Transverse colon (tissue), 4 donors: Measurements from ENCODE around the gene SMARCAL1. TPM values are rescaled to one million over a fixed set of nuclear protein-coding genes. Genes with fewer than 3 reads are reported as not detected.

ENCODE experiments used
- DNase-seq: peaks from one replicate; pipeline ENCODE4 v3.0.0-alpha.2; 2019
- H3K27ac ChIP-seq, 4 donors: fragments of 200-600 bp; sonication (generic); 2 replicates each; pipeline ENCODE4 v1.5.1; 2016 to 2018; ENCODE audit warnings: inconsistent platforms in 4 of 4
- H3K27me3 ChIP-seq: fragments of 200-600 bp; sonication (generic); 2 replicates; pipeline ENCODE4 v1.5.1; 2017; ENCODE audit warnings: inconsistent platforms
- H3K36me3 ChIP-seq, 4 donors: fragments of 200-600 bp; sonication (generic); 2 replicates each; pipeline ENCODE4 v1.5.1; 2017 to 2019; ENCODE audit warnings: inconsistent platforms in 4 of 4
- H3K4me1 ChIP-seq, 4 donors: fragments of 200-600 bp; sonication (generic); 2 replicates each; pipeline ENCODE4 v1.5.1; 2017 to 2020; ENCODE audit warnings: inconsistent platforms in 4 of 4
- H3K4me3 ChIP-seq, 4 donors: fragments of 200-600 bp; sonication (generic); 1 replicate in 1 of 4; 2 replicates in 3 of 4; pipeline versions ENCODE4 v1.5.1 to v1.6.1; 2017 to 2019; ENCODE audit warnings: inconsistent platforms in 4 of 4
- H3K9me3 ChIP-seq, 2 donors: fragments of 200-600 bp; sonication (generic); 2 replicates each; pipeline ENCODE4 v1.5.1; 2017 to 2019; ENCODE audit warnings: inconsistent platforms in 2 of 2
- CTCF ChIP-seq, 5 experiments: fragments of 200-600 bp in 3 of 5; fragments of 450-650 bp in 2 of 5; sonication (generic) in 3 of 5; IDR thresholded peaks; 1 replicate in 2 of 5; 2 replicates in 3 of 5; pipeline ENCODE4 v1.5.1; 2016 to 2017; ENCODE audit warnings: antibody characterized with exemption in 5 of 5, inconsistent platforms in 3 of 5, mild to moderate bottlenecking in 2 of 5, moderate library complexity in 1 of 5
- EP300 ChIP-seq: sonication (generic); formaldehyde crosslinking; IDR thresholded peaks from one replicate; pipeline ENCODE4 v1.6.1; 2017; ENCODE audit warnings: antibody characterized with exemption, low read depth
- POLR2A ChIP-seq: fragments of 450-650 bp; IDR thresholded peaks from one replicate; pipeline ENCODE4 v1.6.1; 2016; ENCODE audit warnings: antibody characterized with exemption, mild to moderate bottlenecking, moderate library complexity
- POLR2AphosphoS5 ChIP-seq, 3 donors: sonication (generic); formaldehyde crosslinking; IDR thresholded peaks; one replicate each; pipeline ENCODE4 v1.6.1; 2016; ENCODE audit warnings: antibody characterized with exemption in 3 of 3
- WGBS, 2 donors: methylation state at CpG; one replicate each; pipeline ENCODE4 v1.1.5; 2018; ENCODE audit warnings: low coverage in 1 of 2; 5-methylcytosine and 5-hydroxymethylcytosine counted together
- in situ Hi-C, 4 donors: fragments of 200-750 bp; cut with MboI; loops; one replicate each; pipeline versions ENCODE4 v1.15.0 to v1.15.1; 2017; ENCODE audit warnings: low sequenced_read_pairs in 3 of 4, low pct_ligation_motif_present in 1 of 4, low pct_unique_long_range_greater_than_20kb in 1 of 4
- intact Hi-C: fragments of 100-400 bp; cut with DNase I; formaldehyde crosslinking; loops from one replicate; pipeline ENCODE4 v1.15.1; 2023; ENCODE audit warnings: low total_unique reads
- total RNA-seq, 4 donors: library from RNA; depleted of rRNA; stranded (reverse); fragments of >200 nt; gene quantifications; one replicate each; pipeline ENCODE4 v1.1.0, GENCODE V29; 2016

SMARCAL1 gene
- total RNA-seq, 4 donors from 2014 or later, result 16.9 to 32.2 (median 23.6) TPM

- no peak for DNase-seq
- in situ Hi-C loops, result no loop called here
- Histone ChIP-seq H3K4me1 (no peaks in the 10 kb centered on the region), H3K9me3 (no peaks in the 10 kb centered on the region), H3K27me3 (peaks cover 39% of the 10 kb centered on the region), H3K27ac (no peak overlapping the region), H3K36me3 (no peaks in the 10 kb centered on the region), H3K4me3 (no peak overlapping the region)
- intact Hi-C loops, result no loop called here
- WGBS, 2 donors, result 76 to 94% methylated on average over 2 of the region's 2 CpGs
- TF ChIP-seq POLR2A, result no peak
- TF ChIP-seq EP300, result no peak
- TF ChIP-seq CTCF (IDR thresholded peaks at IDR 0.05), result no peak
- no peak for TF ChIP-seq POLR2AphosphoS5 (IDR thresholded peaks at IDR 0.05)
These were observed 46.8 kb upstream of the SMARCAL1 start for GRCh38 chr2:216365518-216365917.

- intact Hi-C loops, result no loop called here
- no peak for TF ChIP-seq CTCF (IDR thresholded peaks at IDR 0.05)
- TF ChIP-seq POLR2AphosphoS5 (IDR thresholded peaks at IDR 0.05), result no peak
- Histone ChIP-seq H3K9me3 (no peaks in the 10 kb centered on the region), H3K4me3 (no peak overlapping the region), H3K4me1 (peaks cover 0 to 9% (median 6%) of the 10 kb centered on the region in 4 donors), H3K36me3 (no peaks in the 10 kb centered on the region), H3K27me3 (peaks cover 53% of the 10 kb centered on the region), H3K27ac (no peak overlapping the region)
- no peak for DNase-seq
- WGBS, 2 donors, result 43 to 49% methylated on average over 5 of the region's 5 CpGs
- in situ Hi-C loops, result no loop called here
These were observed 45.4 kb upstream of the SMARCAL1 start for GRCh38 chr2:216366777-216367471.

GRCh38 chr2:216369821-216370220, 42.5 kb upstream of the SMARCAL1 start:
- in situ Hi-C loops, result no loop called here
- TF ChIP-seq POLR2AphosphoS5 (IDR thresholded peaks at IDR 0.05), result no peak
- TF ChIP-seq POLR2A, result no peak
- no peak for TF ChIP-seq EP300
- TF ChIP-seq CTCF (IDR thresholded peaks at IDR 0.05), result no peak
- WGBS, 2 donors, result 77% methylated on average over 12 of the region's 18 CpGs; no CpG with 5 or more reads in 1 of the 2 donors
- H3K36me3 ChIP-seq, result no peaks in the 10 kb centered on the region
- intact Hi-C loops, result no loop called here
- no peak for DNase-seq
- H3K4me1 ChIP-seq, result peaks cover 0 to 17% (median 13%) of the 10 kb centered on the region in 4 donors
- H3K4me3 ChIP-seq, result no peak overlapping the region
- H3K27ac ChIP-seq, result no peak overlapping the region
- peaks cover 77% of the 10 kb centered on the region for H3K27me3 ChIP-seq
- H3K9me3 ChIP-seq, result no peaks in the 10 kb centered on the region

- DNase-seq, result no peak
- H3K36me3 ChIP-seq, result no peaks in the 10 kb centered on the region
- in situ Hi-C loops, result no loop called here
- peaks cover 0 to 17% (median 13%) of the 10 kb centered on the region in 4 donors for H3K4me1 ChIP-seq
- 3 to 7% methylated on average over 5 to 39 of the region's 53 CpGs for WGBS, 2 donors
- H3K27me3 ChIP-seq, result peaks cover 77% of the 10 kb centered on the region
- intact Hi-C loops, result no loop called here
- H3K27ac ChIP-seq, result no peak overlapping the region
- no peaks in the 10 kb centered on the region for H3K9me3 ChIP-seq
- TF ChIP-seq POLR2AphosphoS5 (IDR thresholded peaks at IDR 0.05), result no peak
- TF ChIP-seq CTCF (IDR thresholded peaks at IDR 0.05), result no peak
- no peak for TF ChIP-seq POLR2A
- TF ChIP-seq EP300, result no peak
- no peak overlapping the region for H3K4me3 ChIP-seq
These were observed 41.1 kb upstream of the SMARCAL1 start for GRCh38 chr2:216370961-216371712.
